Thyroid gland (tissue), 4 donors: ENCODE data around the gene DAG1.

Experiments used
- POLR2A ChIP-seq, 2 donors: fragments of 450-650 bp; IDR thresholded peaks; one replicate each; pipeline ENCODE4 v1.6.1; 2017; ENCODE audit warnings: antibody characterized with exemption in 2 of 2, mild to moderate bottlenecking in 2 of 2, moderate library complexity in 1 of 2
- TF ChIP-seq, protein P1 (sequence below), 6 experiments: fragments of 200-600 bp in 3 of 6; fragments of 450-650 bp in 3 of 6; sonication (generic) in 3 of 6; IDR thresholded peaks; one replicate each; pipeline ENCODE4 v1.5.1; 2016 to 2019; ENCODE audit warnings: antibody characterized with exemption in 6 of 6, mild to moderate bottlenecking in 2 of 6, inconsistent platforms in 1 of 6, moderate library complexity in 1 of 6

DNA sequence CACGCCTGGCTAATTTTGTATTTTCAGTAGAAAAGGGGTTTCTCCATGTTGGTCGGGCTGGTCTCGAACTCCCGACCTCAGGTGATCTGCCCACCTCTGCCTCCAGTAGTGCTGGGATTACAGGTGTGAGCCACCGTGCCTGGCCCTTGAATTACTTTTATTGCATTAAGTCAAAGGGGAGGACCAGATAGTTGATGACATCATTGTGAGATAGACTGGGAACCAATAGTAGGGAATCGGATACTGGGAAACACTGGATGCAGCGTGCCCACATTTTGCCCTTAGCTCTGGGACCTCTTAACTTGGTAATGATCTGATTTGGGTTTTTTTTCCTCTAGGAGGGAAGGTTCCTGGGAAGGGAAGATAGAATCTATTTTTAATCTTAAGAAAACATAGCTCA is 19.2 kb downstream of the DAG1 start:
- TF ChIP-seq, protein P1, sequence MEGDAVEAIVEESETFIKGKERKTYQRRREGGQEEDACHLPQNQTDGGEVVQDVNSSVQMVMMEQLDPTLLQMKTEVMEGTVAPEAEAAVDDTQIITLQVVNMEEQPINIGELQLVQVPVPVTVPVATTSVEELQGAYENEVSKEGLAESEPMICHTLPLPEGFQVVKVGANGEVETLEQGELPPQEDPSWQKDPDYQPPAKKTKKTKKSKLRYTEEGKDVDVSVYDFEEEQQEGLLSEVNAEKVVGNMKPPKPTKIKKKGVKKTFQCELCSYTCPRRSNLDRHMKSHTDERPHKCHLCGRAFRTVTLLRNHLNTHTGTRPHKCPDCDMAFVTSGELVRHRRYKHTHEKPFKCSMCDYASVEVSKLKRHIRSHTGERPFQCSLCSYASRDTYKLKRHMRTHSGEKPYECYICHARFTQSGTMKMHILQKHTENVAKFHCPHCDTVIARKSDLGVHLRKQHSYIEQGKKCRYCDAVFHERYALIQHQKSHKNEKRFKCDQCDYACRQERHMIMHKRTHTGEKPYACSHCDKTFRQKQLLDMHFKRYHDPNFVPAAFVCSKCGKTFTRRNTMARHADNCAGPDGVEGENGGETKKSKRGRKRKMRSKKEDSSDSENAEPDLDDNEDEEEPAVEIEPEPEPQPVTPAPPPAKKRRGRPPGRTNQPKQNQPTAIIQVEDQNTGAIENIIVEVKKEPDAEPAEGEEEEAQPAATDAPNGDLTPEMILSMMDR (IDR thresholded peaks at IDR 0.05): no peak
- no peak for TF ChIP-seq POLR2A (IDR thresholded peaks at IDR 0.05)
